Caco-2 (cell line): ENCODE data around the gene LCLAT1. TPM values are rescaled to one million over a fixed set of nuclear protein-coding genes. Genes with fewer than 3 reads are reported as not detected.

Experiments used
- BruUV-seq: library from RNA; stranded (reverse); fragments of 400-500 nt; replicated peaks from 2 replicates; lab custom pipeline; 2021; lab: Mats Ljungman, UMichigan
- CTCF ChIA-PET: fragments of 300-600 bp; sonication (Branson Sonifier 250); formaldehyde crosslinking; loops from one replicate; lab custom pipeline; 2022; ENCODE audit warnings: antibody characterized with exemption; lab: Charles Lee
- POLR2A ChIA-PET: fragments of 300-600 bp; sonication (Branson Sonifier 250); formaldehyde crosslinking; loops from one replicate; lab custom pipeline; 2022; ENCODE audit warnings: antibody characterized with exemption; lab: Charles Lee
- DNase-seq, 2 experiments: peaks; one replicate each; pipeline versions ENCODE4 v3.0.0 to v3.0.0-alpha.2; 2020 to 2022
- H3K27me3 ChIP-seq: replicated peaks from 2 replicates; pipeline ENCODE4 v1.6.0; 2011; ENCODE audit warnings: low read length; ENCODE audit not compliant: control insufficient read depth, insufficient read depth
- H3K36me3 ChIP-seq: 2 replicates; pipeline ENCODE4 v1.5.1; 2011; ENCODE audit warnings: low read length; ENCODE audit not compliant: control insufficient read depth, insufficient read depth
- H3K4me1 ChIP-seq: fragments of 250-450 bp; sonication (Bioruptor Pico); 2 replicates; pipeline ENCODE4 v1.5.1; 2020; ENCODE audit warnings: mild to moderate bottlenecking
- H3K4me3 ChIP-seq: 2 replicates; pipeline ENCODE4 v1.5.1; 2011; ENCODE audit warnings: low read depth, mild to moderate bottlenecking, control low read depth, low read length
- H3K9me3 ChIP-seq: fragments of 250-450 bp; sonication (Bioruptor Pico); 2 replicates; pipeline ENCODE4 v1.5.1; 2020; ENCODE audit warnings: mild to moderate bottlenecking, moderate library complexity
- H3K27ac Mint-ChIP-seq: one replicate; pipeline ENCODE4 v1.8.0; 2022; ENCODE audit warnings: mixed read lengths; ENCODE audit not compliant: unreplicated experiment
- H3K27me3 Mint-ChIP-seq: one replicate; pipeline ENCODE4 v1.8.0; 2022; ENCODE audit warnings: mixed read lengths; ENCODE audit not compliant: insufficient read depth, unreplicated experiment
- H3K36me3 Mint-ChIP-seq: one replicate; pipeline ENCODE4 v1.8.0; 2022; ENCODE audit warnings: mild to moderate bottlenecking, mixed read lengths; ENCODE audit not compliant: insufficient read depth, unreplicated experiment
- H3K4me1 Mint-ChIP-seq: one replicate; pipeline ENCODE4 v1.8.0; 2022; ENCODE audit warnings: low read depth, mixed read lengths; ENCODE audit not compliant: unreplicated experiment
- H3K4me3 Mint-ChIP-seq: one replicate; pipeline ENCODE4 v1.8.0; 2022; ENCODE audit warnings: mild to moderate bottlenecking, moderate library complexity, mixed read lengths; ENCODE audit not compliant: unreplicated experiment
- H3K9me3 Mint-ChIP-seq: one replicate; pipeline ENCODE4 v1.8.0; 2022; ENCODE audit warnings: mixed read lengths; ENCODE audit not compliant: unreplicated experiment
- CTCF ChIP-seq, 2 experiments: fragments of 200-600 bp in 1 of 2; IDR thresholded peaks; 1 replicate in 1 of 2; 2 replicates in 1 of 2; pipeline versions ENCODE4 v1.5.1 to v1.8.0; 2011 to 2022; ENCODE audit warnings: antibody characterized with exemption in 1 of 2, control low read depth in 1 of 2, inconsistent platforms in 1 of 2, low read depth in 1 of 2, low read length in 1 of 2, mild to moderate bottlenecking in 1 of 2, moderate library complexity in 1 of 2; ENCODE audit not compliant: insufficient read depth in 1 of 2, severe bottlenecking in 1 of 2, unreplicated experiment in 1 of 2
- intact Hi-C: fragments of 100-400 bp; cut with micrococcal nuclease; formaldehyde crosslinking; loops from one replicate; pipeline ENCODE4 v1.10.0; 2022; ENCODE audit not compliant: unreplicated experiment
- total RNA-seq: library from RNA; stranded (reverse); gene quantifications from 2 replicates; pipeline ENCODE4 v1.2.3, GENCODE V29; 2022

LCLAT1 gene
- total RNA-seq, 1 experiment from 2014 or later, result 52.2 TPM

GRCh38 chr2:30406853-30407252 lies 40.2 kb upstream of the LCLAT1 start:
- CTCF ChIA-PET, result no interaction called here
- TF ChIP-seq CTCF (IDR thresholded peaks at IDR 0.05; ENCODE audit: insufficient read depth in 1 of 2, low read depth in 1 of 2, low read length in 1 of 2, severe bottlenecking in 1 of 2, unreplicated experiment in 1 of 2), result no peak
- Histone ChIP-seq H3K36me3 (no peaks in the 10 kb centered on the region), H3K4me3 (no peak overlapping the region), H3K4me1 (peaks cover 18% of the 10 kb centered on the region), H3K27me3 (no peaks in the 10 kb centered on the region), H3K9me3 (no peaks in the 10 kb centered on the region)
- no peak for DNase-seq
- Mint-ChIP-seq H3K4me1 (peaks cover 8% of the 10 kb centered on the region), H3K4me3 (no peak overlapping the region), H3K36me3 (no peaks in the 10 kb centered on the region), H3K9me3 (no peaks in the 10 kb centered on the region), H3K27me3 (no peaks in the 10 kb centered on the region), H3K27ac (no peak overlapping the region)
- BruUV-seq, result no TSS peak
- intact Hi-C loops, result no loop called here
- POLR2A ChIA-PET, result no interaction called here

GRCh38 chr2:30408961-30409387 lies 38.1 kb upstream of the LCLAT1 start:
- no peaks in the 10 kb centered on the region for H3K36me3 Mint-ChIP-seq
- no peaks in the 10 kb centered on the region for H3K9me3 Mint-ChIP-seq
- ChIA-PET CTCF (no interaction called here), POLR2A (no interaction called here)
- H3K4me3 ChIP-seq, result no peak overlapping the region
- DNase-seq, result no peak
- H3K36me3 ChIP-seq, result no peaks in the 10 kb centered on the region
- peaks cover 6% of the 10 kb centered on the region for H3K4me1 Mint-ChIP-seq
- BruUV-seq, result no TSS peak
- no peak overlapping the region for H3K27ac Mint-ChIP-seq
- H3K4me1 ChIP-seq, result peaks cover 11% of the 10 kb centered on the region
- H3K27me3 Mint-ChIP-seq, result no peaks in the 10 kb centered on the region
- no peaks in the 10 kb centered on the region for H3K9me3 ChIP-seq
- intact Hi-C loops, result no loop called here
- no peak for TF ChIP-seq CTCF (IDR thresholded peaks at IDR 0.05; ENCODE audit: insufficient read depth in 1 of 2, low read depth in 1 of 2, low read length in 1 of 2, severe bottlenecking in 1 of 2, unreplicated experiment in 1 of 2)
- H3K27me3 ChIP-seq, result no peaks in the 10 kb centered on the region
- H3K4me3 Mint-ChIP-seq, result no peak overlapping the region

- no TSS peak for BruUV-seq
- intact Hi-C loops, result no loop called here
- H3K4me3 ChIP-seq, result no peak overlapping the region
- H3K9me3 ChIP-seq, result no peaks in the 10 kb centered on the region
- POLR2A ChIA-PET, result no interaction called here
- Mint-ChIP-seq H3K27me3 (no peaks in the 10 kb centered on the region), H3K4me1 (peaks cover 6% of the 10 kb centered on the region), H3K4me3 (no peak overlapping the region), H3K27ac (no peak overlapping the region), H3K9me3 (no peaks in the 10 kb centered on the region), H3K36me3 (no peaks in the 10 kb centered on the region)
- H3K27me3 ChIP-seq, result no peaks in the 10 kb centered on the region
- no peak for DNase-seq
- TF ChIP-seq CTCF (IDR thresholded peaks at IDR 0.05; ENCODE audit: insufficient read depth in 1 of 2, low read depth in 1 of 2, low read length in 1 of 2, severe bottlenecking in 1 of 2, unreplicated experiment in 1 of 2), result no peak
- H3K4me1 ChIP-seq, result 0 out of 2 replicates have a peak, but pooled peaks cover 7% of the 10 kb centered on the region
- H3K36me3 ChIP-seq, result no peaks in the 10 kb centered on the region
- CTCF ChIA-PET, result no interaction called here
Measured at GRCh38 chr2:30410217-30410616, 36.8 kb upstream of the LCLAT1 start.
